Activated CD4-positive, alpha-beta T cell treated with anti-CD3 and anti-CD28 coated beads, Interleukin-10, Interleukin-2, amounts not matched to agents 100 ng/mL and 50 ng/mL, durations not matched to agents 16 hours and 8 hours (primary cell): ENCODE results near the gene TEX29.

Source experiments
- DNase-seq: peaks from one replicate; pipeline ENCODE4 v3.0.0-alpha.2; 2020

The TEX29 gene

DNA sequence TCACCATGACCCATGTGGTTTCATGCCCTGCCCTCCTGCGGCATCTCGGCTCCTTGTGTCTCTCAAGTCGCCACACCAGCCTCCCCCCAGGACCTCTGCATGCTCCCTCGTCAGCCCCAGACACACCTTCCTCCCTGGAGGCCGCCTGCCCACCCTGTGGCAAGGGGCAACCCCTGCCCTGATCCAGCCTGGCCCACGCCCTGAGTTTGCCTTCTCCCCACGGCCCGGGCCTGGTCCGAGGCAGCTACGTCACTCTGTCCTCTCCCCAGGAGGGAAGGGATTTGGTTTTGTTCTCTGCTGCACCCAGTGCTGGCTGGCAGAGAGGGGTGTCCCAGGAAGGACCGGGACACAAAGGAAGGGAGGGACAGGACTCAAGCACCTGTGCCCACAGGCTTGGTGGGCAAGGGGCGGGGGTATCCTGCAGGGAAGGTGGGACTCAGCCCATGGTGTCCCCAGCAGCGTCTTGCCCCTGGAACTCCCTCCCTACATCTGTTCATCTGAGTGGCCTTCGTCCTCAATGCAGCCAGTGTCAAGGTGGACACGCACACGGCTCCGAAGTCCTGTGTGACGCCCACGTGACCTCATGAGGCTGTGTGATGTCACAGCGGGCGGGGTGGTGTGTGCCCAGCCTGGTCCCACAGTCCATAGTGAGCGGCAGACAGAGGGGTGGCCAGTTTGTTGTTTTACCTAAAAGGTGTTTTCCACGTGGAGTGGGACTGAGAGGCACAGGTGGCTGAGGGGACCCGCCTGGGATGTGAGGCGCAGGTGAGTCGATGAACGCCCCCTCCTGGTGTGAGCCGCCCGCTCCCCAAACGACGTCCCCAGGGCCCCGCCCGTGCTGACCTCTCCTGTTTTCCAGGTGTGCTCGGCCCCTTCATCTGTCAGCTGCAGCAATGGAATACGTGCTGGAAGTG lies at the start of gene TEX29:
Gene TEX29 (plus strand): TSS at position 645 of the 914 bp plus-strand sequence. CDS start 249 bp downstream, at position 894.
- DNase-seq = no peak

DNA sequence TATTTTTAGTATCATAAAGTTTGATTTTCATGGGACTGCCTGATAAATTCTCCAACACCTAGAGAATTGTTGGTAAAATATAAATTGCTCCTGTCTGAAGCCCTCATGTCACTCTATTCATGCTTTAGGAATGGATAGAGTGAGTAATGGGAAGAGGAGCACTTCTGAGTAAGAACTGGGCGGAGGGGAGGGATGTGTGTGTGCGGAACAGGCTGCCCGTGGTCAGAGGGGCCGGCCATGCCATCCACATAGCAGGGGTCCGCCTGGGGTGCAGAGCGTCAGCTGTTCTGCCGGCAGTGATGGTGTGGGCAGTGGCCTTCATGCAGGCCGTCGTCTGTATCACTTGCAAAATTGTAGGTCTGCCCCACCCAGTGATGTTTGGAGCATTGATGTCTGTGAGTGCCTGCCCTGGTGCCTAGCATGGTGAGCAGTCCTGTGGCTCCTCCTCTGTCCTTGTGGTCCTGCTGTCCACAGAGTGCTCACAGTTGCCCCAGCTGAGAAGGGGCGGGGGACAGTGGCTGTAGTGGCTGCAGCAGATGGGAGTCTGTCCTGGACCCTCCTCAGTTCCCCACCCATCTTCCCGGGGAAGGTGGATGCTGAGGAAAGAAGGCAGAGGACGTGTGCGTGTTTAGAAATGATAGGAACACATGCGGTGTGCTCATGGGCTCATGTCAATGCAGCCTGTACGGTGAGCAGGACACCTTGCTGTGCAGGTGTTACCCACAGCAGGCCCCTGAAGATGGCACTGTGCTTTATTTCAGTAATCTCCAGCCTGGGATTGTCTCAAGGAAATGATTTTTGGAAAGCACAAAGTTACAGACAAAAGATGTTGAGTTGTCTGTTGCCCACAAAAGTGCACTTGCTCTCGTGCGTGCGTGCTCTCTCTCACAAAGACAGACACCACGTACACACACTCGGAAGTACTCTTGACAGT lies 49.4 kb upstream of the TEX29 start:
- no peak for DNase-seq

DNA sequence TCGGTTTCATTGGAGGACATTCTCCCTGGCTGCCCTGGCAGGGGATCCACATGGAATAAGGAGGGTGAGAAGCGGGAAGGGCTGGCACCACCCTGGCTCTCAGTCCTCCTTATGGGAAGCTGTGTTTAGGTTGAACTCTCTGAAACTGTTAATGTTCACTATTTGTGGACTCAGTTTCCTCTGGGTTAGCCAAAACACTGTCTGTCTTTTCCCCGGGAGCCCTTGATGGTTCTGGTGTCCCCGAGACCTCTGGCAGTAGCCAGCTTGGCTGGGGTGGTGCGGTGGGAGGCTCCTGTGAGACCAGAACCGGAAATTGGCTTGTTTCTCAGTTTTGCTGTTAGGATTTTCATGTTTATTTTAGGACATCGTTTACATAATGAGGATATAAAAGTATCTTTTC lies 48.3 kb upstream of the TEX29 start:
- DNase-seq = no peak

DNA sequence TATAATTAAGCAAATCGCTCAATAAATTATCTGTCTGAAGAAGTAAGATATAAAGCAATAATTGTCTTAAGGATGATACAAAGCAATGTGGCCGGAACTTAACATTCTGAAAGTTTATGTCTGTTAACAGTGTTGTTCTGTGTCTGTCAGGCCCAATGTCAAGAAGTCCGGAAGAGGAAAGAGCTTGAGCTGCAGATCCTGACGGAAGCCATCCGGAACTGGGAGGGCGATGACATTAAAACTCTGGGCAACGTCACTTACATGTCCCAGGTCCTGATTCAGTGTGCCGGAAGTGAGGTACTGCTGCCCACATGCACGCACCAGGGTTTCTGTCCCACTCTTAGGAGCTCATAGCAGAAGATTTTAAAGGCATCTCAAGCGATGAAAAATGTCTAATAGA lies 45.1 kb upstream of the TEX29 start:
- no peak for DNase-seq

DNA sequence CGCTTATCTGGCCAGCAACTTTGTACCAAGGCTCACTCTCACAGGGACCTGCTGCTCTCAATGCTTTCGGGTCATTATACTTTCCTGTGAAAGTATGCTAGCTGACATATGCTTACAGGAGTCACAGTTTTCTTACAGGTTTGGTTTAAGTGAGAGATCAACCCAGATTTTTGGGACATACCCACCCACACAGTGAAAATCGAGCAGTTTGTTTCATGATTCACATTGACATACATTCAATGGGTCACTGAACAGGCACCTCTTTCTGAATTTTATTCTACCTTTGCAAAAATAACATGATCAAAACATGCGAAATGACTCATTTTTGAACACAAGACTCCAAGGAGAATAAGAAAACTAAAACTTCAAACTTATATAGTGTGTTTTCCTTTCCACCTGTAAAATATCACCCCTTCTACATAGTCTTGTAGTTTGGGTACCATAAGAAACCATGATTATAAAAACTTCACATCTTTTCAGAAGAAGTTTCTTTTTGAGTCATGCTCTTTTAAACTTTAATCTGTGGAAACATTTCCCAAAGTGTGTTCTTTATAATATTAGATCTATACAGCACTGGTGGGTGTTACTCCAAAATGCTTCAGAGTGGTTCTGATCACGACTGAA lies 44.3 kb upstream of the TEX29 start:
- DNase-seq = no peak

DNA sequence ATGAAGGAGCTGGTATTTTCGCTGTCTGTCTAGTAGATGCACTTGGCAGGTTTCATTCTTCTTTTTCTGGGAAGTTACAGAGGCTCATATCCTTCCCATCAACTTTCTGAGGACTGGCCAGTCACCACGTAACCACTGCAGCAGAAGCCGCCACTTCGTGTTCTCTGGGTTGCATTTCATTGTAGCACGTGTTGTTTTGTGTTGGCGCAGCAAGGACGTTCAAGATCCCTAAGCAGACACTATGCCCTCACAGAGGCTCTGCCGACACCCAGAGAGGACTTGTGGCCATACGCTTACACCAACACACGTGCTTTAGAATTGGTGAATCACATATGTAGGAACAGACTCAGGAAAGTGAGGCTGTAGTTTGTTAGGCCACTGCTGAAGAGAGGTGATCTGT lies 42.2 kb upstream of the TEX29 start:
- DNase-seq = no peak

DNA sequence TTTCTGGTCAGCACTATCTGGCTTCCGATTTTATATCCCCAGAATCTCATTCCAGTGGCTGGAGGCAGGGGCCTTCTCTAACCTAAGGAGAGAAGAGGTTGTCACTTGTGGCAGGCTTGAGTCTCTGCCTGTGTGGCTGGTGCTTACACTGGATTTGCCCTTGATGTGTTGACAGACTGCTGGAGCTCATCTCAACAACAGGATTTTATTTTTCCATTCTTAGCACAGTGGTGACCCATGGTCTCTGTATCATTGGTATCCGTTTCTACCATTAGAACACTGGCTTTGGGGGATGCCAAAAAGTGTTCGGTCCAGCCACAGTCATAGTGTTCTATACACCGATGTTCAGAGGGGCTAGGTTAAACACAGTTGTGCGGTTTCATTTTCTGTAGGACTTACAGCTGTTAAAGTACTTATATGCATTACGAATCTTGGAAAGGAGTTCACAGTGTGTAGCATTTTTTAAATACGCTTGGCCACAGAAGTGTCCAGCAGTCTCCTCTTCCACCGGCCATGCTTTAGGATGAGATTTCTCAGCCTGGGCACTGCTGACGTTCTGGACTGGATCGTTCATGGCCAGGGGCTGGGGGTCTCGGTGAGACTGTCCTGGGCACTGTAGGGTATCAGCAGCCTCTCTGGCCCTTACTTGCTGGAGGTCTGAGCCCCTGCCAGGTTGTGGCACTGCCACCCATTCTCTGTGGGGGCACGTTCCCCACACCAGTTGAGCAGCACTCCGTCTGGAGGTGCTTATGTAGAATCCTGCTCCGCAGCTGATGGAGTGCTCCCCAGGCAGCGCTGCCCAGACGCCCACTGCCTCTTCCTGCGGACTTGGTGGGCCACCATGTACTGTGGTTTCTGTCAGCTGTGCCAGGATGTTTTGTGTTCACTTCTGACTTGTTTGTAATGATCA lies 41.4 kb upstream of the TEX29 start:
- DNase-seq = no peak

DNA sequence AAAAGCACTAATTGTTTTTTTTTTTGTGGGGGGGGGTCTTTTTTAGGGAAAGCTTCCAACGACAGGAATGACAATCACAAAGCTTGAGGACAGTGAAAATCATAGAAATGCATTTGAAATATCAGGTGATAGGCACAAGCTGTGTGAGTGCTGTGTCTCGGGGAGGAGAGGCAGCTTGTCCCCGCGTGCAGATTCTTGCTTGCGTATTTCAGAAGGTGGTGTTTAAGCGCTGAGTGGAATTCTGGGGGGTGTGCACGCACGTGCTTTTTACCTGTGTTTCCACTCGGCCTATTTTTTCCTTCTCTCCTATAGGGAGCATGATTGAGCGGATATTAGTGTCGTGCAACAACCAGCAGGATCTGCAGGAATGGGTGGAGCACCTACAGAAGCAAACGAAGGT lies 40.2 kb upstream of the TEX29 start:
- no peak for DNase-seq

DNA sequence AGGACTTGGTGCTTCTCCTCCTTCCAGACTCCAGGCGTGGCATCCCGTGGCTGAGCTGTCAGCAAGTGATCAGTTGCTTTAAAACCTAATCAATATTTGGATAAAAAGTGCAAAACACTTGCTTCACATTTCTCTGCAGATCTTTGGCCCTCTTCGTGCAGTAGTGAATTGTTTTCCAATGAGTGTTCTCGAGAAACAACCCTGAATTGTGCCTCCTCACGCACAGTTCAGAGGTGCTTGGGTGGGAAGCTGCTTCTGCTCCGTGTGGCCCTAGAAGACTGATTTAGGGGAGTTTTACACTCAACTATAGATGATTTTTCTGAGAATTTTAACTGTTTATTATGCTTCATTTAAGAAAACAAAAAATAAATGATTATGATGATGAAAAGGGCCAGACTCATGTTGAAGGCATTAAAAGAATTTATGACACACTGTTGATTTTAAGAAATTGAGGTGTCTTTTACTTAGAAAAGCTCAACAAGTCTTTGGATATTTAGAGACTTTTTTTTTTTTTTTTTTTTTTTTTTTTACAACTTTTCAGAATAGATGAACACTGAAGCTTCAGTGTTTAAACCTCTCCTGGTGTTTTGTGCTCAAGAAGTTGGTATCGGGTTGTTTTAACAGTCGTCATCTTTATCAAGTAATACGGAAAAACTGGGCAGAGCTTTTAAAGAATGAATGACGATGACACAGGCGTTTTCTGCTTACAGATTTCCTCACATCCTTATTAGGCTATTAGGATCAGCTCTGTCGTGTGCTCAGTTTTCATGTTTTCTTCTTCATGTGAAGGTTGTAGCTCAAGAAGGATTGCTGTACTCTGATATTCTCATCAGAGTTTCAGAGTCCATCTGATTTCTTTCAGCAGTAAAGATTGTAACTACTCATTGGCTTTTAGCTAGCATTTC lies 39.5 kb upstream of the TEX29 start:
- no peak for DNase-seq

DNA sequence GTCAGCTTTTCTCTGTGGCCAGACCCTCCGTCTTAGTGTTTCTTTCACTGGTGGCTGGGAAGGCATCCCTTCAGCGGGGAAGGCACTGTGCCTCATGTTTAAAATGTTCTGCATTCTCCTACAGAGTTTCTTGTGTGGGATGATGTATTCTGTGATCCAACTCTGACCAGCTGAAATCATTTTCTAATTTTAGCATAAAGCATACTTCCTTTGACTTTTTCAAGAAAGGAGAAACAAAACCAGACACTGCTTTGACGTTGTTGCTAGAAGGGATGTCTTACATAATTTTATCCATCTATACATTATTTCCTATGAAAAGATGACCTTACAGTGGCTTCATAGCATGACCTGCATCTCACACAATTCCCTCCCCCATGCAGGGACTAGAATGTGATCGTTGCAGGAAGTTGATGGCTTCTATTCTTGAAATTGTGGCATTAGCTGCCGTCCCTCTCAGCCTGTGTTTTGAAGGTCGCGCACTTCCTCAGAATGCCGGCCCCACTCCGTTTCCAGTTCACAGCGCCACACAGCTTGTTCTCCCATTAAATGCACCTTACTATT lies 38.6 kb upstream of the TEX29 start:
- no peak for DNase-seq

DNA sequence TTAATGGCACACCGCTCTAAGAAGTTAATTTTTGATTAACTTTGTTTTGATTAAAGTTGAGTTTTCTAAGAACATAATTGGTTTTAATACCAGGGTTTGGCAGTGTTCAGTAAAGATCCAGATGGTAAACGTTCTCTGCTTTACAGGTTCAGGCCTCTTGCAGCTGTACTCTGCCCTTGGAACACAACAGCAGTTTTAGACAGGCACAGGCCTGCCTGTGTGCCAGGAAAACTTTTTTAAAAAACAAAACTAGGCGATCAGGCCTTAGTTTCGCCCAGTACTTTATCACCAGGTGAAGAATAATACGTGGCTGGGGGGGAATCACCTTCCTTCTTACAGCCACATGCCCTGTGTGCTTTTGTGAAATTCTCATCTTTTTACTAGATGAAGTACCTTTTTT lies 38.0 kb upstream of the TEX29 start:
- no peak for DNase-seq

DNA sequence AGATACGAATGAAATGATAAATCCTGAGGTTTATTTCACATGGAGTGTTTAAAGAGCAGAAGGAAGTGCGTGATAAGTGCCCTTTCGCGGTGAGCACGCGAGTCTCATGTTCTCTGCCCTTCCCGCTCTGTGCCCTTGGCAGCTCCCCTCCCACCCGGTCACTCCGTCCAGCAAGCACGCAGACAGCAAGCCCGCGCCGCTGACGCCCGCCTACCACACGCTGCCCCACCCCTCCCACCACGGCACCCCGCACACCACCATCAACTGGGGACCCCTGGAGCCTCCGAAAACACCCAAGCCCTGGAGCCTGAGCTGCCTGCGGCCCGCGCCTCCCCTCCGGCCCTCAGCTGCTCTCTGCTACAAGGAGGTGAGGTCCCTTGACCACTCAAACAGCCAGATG lies 37.4 kb upstream of the TEX29 start:
- no peak for DNase-seq

DNA sequence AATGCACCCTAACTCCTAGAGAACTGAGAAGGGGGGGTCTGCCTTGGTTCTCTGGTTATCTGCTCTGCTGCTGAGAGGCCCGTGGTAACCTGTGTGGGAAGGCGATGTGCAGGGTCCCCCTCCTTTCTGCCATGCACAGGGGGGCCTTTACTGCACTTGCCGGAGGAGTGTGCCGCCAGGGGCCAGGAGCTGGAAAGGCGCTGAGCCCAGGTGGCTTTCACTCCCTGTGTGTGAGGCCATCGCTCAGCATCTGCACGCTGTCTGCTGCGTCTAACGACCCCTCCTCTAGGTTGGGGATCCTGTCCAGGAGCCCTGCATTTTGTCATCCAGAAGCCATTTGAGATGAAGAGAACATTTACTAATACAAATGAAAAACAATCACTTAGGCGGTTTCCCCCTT lies 37.0 kb upstream of the TEX29 start:
- DNase-seq = no peak

DNA sequence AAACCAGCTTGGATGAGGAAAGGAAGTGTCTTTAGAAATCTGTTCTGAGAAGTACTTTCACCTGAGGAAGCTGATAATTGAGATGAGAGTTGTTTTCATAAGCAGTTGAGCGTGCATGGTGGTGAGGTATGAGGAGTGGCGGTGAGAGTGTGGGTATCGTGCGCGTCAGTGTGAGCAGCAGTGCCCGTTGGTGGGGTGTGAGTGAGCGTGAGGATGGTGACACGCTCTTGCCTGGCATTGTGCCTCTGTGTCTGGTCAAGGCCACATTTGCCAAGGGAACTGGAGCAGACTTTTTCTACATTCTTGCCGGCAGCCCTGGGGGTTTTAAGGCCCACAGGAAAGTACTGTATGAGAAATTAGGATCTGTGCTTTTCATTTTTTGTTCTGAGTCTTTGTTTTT lies 36.5 kb upstream of the TEX29 start:
- no peak for DNase-seq

DNA sequence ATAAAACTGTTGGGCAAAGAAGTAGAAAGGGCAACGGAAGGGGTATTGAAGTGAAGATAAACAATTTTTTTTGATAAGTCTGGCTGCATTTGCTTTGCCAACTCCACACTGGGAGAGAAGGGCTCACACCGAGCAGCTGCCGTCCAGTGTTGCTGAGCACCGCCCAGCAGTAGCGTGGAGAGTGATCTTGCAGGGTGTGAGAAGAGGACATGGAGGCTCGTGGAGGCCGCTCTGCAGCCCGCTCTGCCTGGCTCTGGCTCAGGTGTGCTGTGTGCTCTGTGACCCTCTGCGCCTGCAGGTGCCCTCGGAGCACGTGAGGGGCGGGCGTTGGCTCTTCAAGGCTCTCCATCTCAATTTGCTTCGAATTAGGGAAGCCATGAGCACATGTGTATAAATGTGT lies 35.9 kb upstream of the TEX29 start:
- no peak for DNase-seq

DNA sequence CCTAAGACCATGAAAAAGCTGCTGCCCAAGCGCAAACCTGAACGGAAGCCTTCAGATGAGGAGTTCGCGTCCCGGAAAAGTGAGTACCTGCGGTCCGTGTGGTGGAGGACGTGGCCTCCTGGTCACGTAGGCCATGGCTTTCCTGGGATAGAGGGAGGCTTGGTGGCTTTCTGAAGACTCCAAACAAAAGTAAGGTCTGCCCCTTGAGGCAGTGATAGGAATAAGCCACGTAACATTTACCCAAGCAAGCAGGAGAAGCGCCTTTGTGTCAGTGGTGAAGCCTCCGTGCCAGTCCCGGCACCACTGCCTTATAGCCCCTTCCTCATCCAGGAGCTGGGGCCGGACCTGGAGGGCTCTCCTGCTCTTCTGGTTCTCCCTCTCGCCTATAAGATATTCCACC lies 34.3 kb upstream of the TEX29 start:
- DNase-seq = no peak

DNA sequence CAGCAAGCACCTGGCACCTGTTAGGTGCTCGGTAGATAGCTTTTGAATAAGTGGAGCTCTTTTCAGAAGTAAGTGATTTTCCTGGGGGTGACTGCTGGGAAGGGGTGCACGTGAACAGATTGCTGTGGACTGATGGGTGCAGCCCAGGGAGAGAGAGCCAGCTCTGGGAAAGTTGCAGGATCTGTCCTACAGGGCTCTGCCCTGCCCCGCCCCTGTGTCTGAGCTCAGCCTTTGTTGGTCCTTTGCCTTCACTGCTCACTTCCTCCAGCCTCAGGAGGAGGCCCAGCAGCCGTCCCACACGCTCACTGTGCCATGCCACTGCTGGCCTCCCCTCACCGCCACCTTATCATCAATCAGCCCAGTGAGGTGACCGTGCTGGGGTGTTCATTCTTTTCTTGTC lies 33.7 kb upstream of the TEX29 start:
- DNase-seq = no peak

DNA sequence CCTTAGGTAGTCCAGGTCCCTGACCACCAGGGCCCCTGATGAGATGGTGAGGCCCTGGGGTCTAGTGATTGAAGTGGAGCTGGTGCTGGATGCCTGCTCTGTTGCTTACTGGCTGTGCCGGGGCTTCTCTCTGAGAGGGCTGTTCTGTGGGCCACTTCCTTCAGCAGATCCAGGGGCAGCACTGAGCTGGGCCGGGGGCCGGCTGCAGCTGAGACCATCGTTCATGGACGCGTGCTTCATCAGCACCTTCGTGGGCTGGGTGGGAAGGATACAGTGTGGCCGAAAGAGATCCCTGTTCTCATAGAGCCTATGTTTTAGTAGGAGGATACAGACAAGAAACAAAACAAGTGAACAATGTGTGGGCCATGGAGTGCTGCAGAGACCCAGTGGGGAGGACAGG lies 33.2 kb upstream of the TEX29 start:
- DNase-seq = no peak

DNA sequence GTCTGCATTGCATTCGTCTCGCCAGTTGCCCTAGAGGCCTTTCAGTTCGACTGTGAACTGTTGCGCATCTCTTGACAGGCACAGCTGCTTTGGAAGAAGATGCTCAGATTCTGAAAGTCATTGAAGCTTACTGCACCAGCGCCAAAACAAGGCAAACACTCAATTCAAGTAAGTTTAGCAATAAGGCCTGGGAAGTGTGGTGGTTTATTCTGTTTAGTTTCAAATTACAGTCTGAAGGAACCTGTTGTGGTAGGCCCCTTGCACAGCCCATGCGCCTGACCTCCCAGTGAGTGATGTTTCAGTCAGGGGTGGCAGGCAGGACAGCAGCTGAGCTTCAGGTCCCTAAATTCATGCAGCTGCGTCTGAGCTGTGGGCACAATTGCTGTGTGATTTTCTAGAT lies 32.2 kb upstream of the TEX29 start:
- no peak for DNase-seq

DNA sequence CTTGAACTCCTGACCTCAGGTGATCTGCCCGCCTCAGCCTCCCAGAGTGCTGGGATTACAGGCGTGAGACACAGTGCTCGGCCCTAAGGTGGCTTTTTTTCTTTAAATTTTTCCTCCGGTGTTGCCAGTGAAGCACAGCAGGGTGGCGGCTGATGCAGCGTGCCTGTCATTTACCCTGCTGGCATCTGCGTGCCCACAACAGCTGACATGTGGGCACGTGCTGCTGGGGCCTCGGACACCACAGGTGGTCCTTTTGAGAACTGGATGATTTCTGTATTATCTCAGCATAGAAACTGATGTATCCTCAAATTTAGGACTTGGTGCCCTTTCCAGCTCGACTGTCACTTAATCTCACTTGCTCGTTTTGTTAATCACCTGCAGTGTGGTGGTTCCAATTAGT lies 31.2 kb upstream of the TEX29 start:
- no peak for DNase-seq

DNA sequence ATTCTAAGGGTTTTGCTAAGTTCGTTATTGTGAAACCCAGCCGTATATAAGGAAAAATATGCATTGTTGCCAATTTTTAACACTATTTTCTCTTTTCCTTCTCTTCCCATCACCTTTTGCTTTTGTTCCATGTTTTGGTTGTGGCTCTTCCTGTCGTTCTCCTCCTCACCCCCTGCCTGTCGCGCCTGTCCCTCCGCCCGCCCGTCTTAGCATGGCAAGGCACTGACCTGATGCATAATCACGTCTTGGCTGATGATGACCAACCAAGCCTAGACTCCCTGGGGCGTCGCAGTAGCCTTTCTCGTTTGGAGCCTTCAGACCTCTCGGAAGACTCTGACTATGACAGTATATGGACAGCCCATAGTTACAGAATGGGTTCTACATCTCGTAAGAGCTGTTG lies 28.5 kb upstream of the TEX29 start:
- DNase-seq = no peak
